ENCODE results near the gene SHF.

GRCh38 chr15:45187578-45187893 lies 230 bp downstream of the SHF start:
- no peak for TF ChIP-seq CTCF (IDR thresholded peaks at IDR 0.05)
- TF ChIP-seq ZFX (IDR thresholded peaks at IDR 0.05; ENCODE audit: borderline replicate concordance): no peak

All from 22Rv1 (cell line).